Stimulated activated CD4-positive, alpha-beta T cell treated with anti-CD3 and anti-CD28 coated beads, Interleukin-4, amount 100 ng/mL, for 48 hours (primary cell): ENCODE results near the gene UNC5A.
A peak's percentile ranks its signal among the peaks of the same experiment; 100 is the strongest.

Source experiments
- DNase-seq, 2 donors: peaks; one replicate each; pipeline ENCODE4 v3.0.0-alpha.2; 2020; ENCODE audit warnings: low read depth in 2 of 2

The UNC5A gene

GRCh38 chr5:176821441-176821840, 11.1 kb downstream of the UNC5A start:
- no peak for DNase-seq

- DNase-seq = no peak
Observed at GRCh38 chr5:176822041-176822792, 11.9 kb downstream of the UNC5A start.

GRCh38 chr5:176822793-176823481, 12.6 kb downstream of the UNC5A start:
- DNase-seq = no peak

GRCh38 chr5:176823869-176824412, 13.6 kb downstream of the UNC5A start:
- no peak for DNase-seq

- no peak for DNase-seq
Observed at GRCh38 chr5:176824604-176825003, 14.2 kb downstream of the UNC5A start.

- no peak for DNase-seq
Observed at GRCh38 chr5:176825234-176825633, 14.9 kb downstream of the UNC5A start.

GRCh38 chr5:176825957-176826356, 15.6 kb downstream of the UNC5A start:
- DNase-seq = no peak

GRCh38 chr5:176827736-176828414, 17.5 kb downstream of the UNC5A start:
- no peak for DNase-seq

GRCh38 chr5:176829320-176829719, 19.0 kb downstream of the UNC5A start:
- no peak for DNase-seq

GRCh38 chr5:176830422-176830994, 20.1 kb downstream of the UNC5A start:
- no peak for DNase-seq

GRCh38 chr5:176830995-176831423, 20.6 kb downstream of the UNC5A start:
- DNase-seq = no peak

GRCh38 chr5:176831425-176831824, 21.1 kb downstream of the UNC5A start:
- DNase-seq = no peak

- no peak for DNase-seq
Observed at GRCh38 chr5:176832162-176832561, 21.8 kb downstream of the UNC5A start.

GRCh38 chr5:176833286-176833685, 22.9 kb downstream of the UNC5A start:
- no peak for DNase-seq

GRCh38 chr5:176835918-176836317, 25.6 kb downstream of the UNC5A start:
- DNase-seq = no peak

- no peak for DNase-seq
Observed at GRCh38 chr5:176836811-176837706, 26.7 kb downstream of the UNC5A start.

- DNase-seq = peak; percentile 74 to 77
Observed at GRCh38 chr5:176837707-176838115, 27.4 kb downstream of the UNC5A start.

GRCh38 chr5:176843673-176844072, 33.3 kb downstream of the UNC5A start:
- no peak for DNase-seq

GRCh38 chr5:176844281-176844680, 33.9 kb downstream of the UNC5A start:
- DNase-seq = no peak

- no peak for DNase-seq
Observed at GRCh38 chr5:176844706-176845391, 34.5 kb downstream of the UNC5A start.

GRCh38 chr5:176845392-176845713, 35.0 kb downstream of the UNC5A start:
- no peak for DNase-seq
